ENCODE measurements around the gene UBE2V1.
"Not testable (repeated sequence)": the region's sequence is repeated elsewhere in the genome, so short reads cannot be mapped to it uniquely, and the experiment has no call there.

GRCh38 chr20:50082056-50082455 is 30.9 kb downstream of the UBE2V1 start:
- TF ChIP-seq POLR2A (IDR thresholded peaks at IDR 0.05; ENCODE audit: low read depth, low read length); TAF1 (IDR thresholded peaks at IDR 0.05; ENCODE audit: borderline replicate concordance, low read depth, low read length); POLR2AphosphoS5 (IDR thresholded peaks at IDR 0.05; ENCODE audit: low read depth, low read length): not testable (repeated sequence)
